ENCODE data around the gene AKT2.

Gene AKT2

GRCh38 chr19:40283414-40284250, 1.5 kb downstream of the AKT2 start:
- no peaks in the 10 kb centered on the region for H3K27me3 Mint-ChIP-seq
- H3K27ac Mint-ChIP-seq, result peak overlapping the region; percentile 97
- H3K36me3 Mint-ChIP-seq (ENCODE audit: low read depth), result peaks cover 5% of the 10 kb centered on the region
- H3K4me3 Mint-ChIP-seq, result peak overlapping the region; percentile 95
- peaks cover 64% of the 10 kb centered on the region for H3K4me1 Mint-ChIP-seq (ENCODE audit: low read depth)
- no peaks in the 10 kb centered on the region for H3K9me3 Mint-ChIP-seq

- H3K4me3 Mint-ChIP-seq, result peak overlapping the region; percentile 95
- H3K27me3 Mint-ChIP-seq, result no peaks in the 10 kb centered on the region
- H3K36me3 Mint-ChIP-seq (ENCODE audit: low read depth), result peaks cover 5% of the 10 kb centered on the region
- no peaks in the 10 kb centered on the region for H3K9me3 Mint-ChIP-seq
- peaks cover 71% of the 10 kb centered on the region for H3K4me1 Mint-ChIP-seq (ENCODE audit: low read depth)
- peak overlapping the region; percentile 97 for H3K27ac Mint-ChIP-seq
Observed at GRCh38 chr19:40282920-40283319, 2.2 kb downstream of the AKT2 start.

- Mint-ChIP-seq H3K27me3 (no peaks in the 10 kb centered on the region), H3K4me1 (ENCODE audit: low read depth) (peaks cover 79% of the 10 kb centered on the region), H3K4me3 (no peak overlapping the region), H3K9me3 (no peaks in the 10 kb centered on the region), H3K36me3 (ENCODE audit: low read depth) (peaks cover 5% of the 10 kb centered on the region), H3K27ac (no peak overlapping the region)
Observed at GRCh38 chr19:40282209-40282580, 3.0 kb downstream of the AKT2 start.

GRCh38 chr19:40281381-40282208, 3.5 kb downstream of the AKT2 start:
- H3K4me3 Mint-ChIP-seq, result no peak overlapping the region
- H3K36me3 Mint-ChIP-seq (ENCODE audit: low read depth), result peaks cover 5% of the 10 kb centered on the region
- peaks cover 80% of the 10 kb centered on the region for H3K4me1 Mint-ChIP-seq (ENCODE audit: low read depth)
- no peaks in the 10 kb centered on the region for H3K27me3 Mint-ChIP-seq
- no peaks in the 10 kb centered on the region for H3K9me3 Mint-ChIP-seq
- no peak overlapping the region for H3K27ac Mint-ChIP-seq

GRCh38 chr19:40280608-40281221, 4.4 kb downstream of the AKT2 start:
- H3K27ac Mint-ChIP-seq, result peak overlapping the region; percentile 83
- H3K9me3 Mint-ChIP-seq, result no peaks in the 10 kb centered on the region
- peaks cover 81% of the 10 kb centered on the region for H3K4me1 Mint-ChIP-seq (ENCODE audit: low read depth)
- peaks cover 5% of the 10 kb centered on the region for H3K36me3 Mint-ChIP-seq (ENCODE audit: low read depth)
- no peaks in the 10 kb centered on the region for H3K27me3 Mint-ChIP-seq
- peak overlapping the region; percentile 56 for H3K4me3 Mint-ChIP-seq

- peaks cover 81% of the 10 kb centered on the region for H3K4me1 Mint-ChIP-seq (ENCODE audit: low read depth)
- peak overlapping the region; percentile 83 for H3K27ac Mint-ChIP-seq
- peaks cover 5% of the 10 kb centered on the region for H3K36me3 Mint-ChIP-seq (ENCODE audit: low read depth)
- no peaks in the 10 kb centered on the region for H3K27me3 Mint-ChIP-seq
- H3K9me3 Mint-ChIP-seq, result no peaks in the 10 kb centered on the region
- no peak overlapping the region for H3K4me3 Mint-ChIP-seq
Observed at GRCh38 chr19:40279761-40280607, 5.2 kb downstream of the AKT2 start.

GRCh38 chr19:40279120-40279551, 6.0 kb downstream of the AKT2 start:
- Mint-ChIP-seq H3K9me3 (no peaks in the 10 kb centered on the region), H3K4me3 (no peak overlapping the region), H3K4me1 (ENCODE audit: low read depth) (peaks cover 85% of the 10 kb centered on the region), H3K27ac (no peak overlapping the region), H3K27me3 (no peaks in the 10 kb centered on the region), H3K36me3 (ENCODE audit: low read depth) (peaks cover 5% of the 10 kb centered on the region)

- no peaks in the 10 kb centered on the region for H3K9me3 Mint-ChIP-seq
- no peaks in the 10 kb centered on the region for H3K27me3 Mint-ChIP-seq
- H3K4me3 Mint-ChIP-seq, result no peak overlapping the region
- H3K4me1 Mint-ChIP-seq (ENCODE audit: low read depth), result peaks cover 86% of the 10 kb centered on the region
- H3K36me3 Mint-ChIP-seq (ENCODE audit: low read depth), result peaks cover 5% of the 10 kb centered on the region
- H3K27ac Mint-ChIP-seq, result no peak overlapping the region
Observed at GRCh38 chr19:40278361-40279035, 6.6 kb downstream of the AKT2 start.

GRCh38 chr19:40277356-40278059, 7.6 kb downstream of the AKT2 start:
- peak overlapping the region; percentile 50 for H3K27ac Mint-ChIP-seq
- no peaks in the 10 kb centered on the region for H3K27me3 Mint-ChIP-seq
- H3K4me3 Mint-ChIP-seq, result no peak overlapping the region
- peaks cover 82% of the 10 kb centered on the region for H3K4me1 Mint-ChIP-seq (ENCODE audit: low read depth)
- H3K9me3 Mint-ChIP-seq, result no peaks in the 10 kb centered on the region
- peaks cover 2% of the 10 kb centered on the region for H3K36me3 Mint-ChIP-seq (ENCODE audit: low read depth)

GRCh38 chr19:40274585-40275544, 10.3 kb downstream of the AKT2 start:
- Mint-ChIP-seq H3K9me3 (no peaks in the 10 kb centered on the region), H3K27ac (peak overlapping the region; percentile 82), H3K4me1 (ENCODE audit: low read depth) (peaks cover 68% of the 10 kb centered on the region), H3K4me3 (peak overlapping the region; percentile 51), H3K36me3 (ENCODE audit: low read depth) (peaks cover 5% of the 10 kb centered on the region), H3K27me3 (no peaks in the 10 kb centered on the region)

- H3K27me3 Mint-ChIP-seq, result no peaks in the 10 kb centered on the region
- H3K27ac Mint-ChIP-seq, result peak overlapping the region; percentile 82
- no peaks in the 10 kb centered on the region for H3K9me3 Mint-ChIP-seq
- peaks cover 5% of the 10 kb centered on the region for H3K36me3 Mint-ChIP-seq (ENCODE audit: low read depth)
- no peak overlapping the region for H3K4me3 Mint-ChIP-seq
- H3K4me1 Mint-ChIP-seq (ENCODE audit: low read depth), result peaks cover 72% of the 10 kb centered on the region
Observed at GRCh38 chr19:40273469-40274360, 11.4 kb downstream of the AKT2 start.

- Mint-ChIP-seq H3K27ac (no peak overlapping the region), H3K4me1 (ENCODE audit: low read depth) (peaks cover 64% of the 10 kb centered on the region), H3K9me3 (no peaks in the 10 kb centered on the region), H3K36me3 (ENCODE audit: low read depth) (peaks cover 11% of the 10 kb centered on the region), H3K4me3 (no peak overlapping the region), H3K27me3 (no peaks in the 10 kb centered on the region)
Observed at GRCh38 chr19:40272261-40272660, 12.9 kb downstream of the AKT2 start.

All from stimulated activated naive CD8-positive, alpha-beta T cell treated with anti-CD3 and anti-CD28 coated beads, Interleukin-15, Interleukin-2, amounts not matched to agents 100 ng/mL and 50 ng/mL, for 24 hours (primary cell).